Activated T-cell treated with anti-CD3 and anti-CD28 coated beads for 4 hours (primary cell): ENCODE results near the gene SUMO2.
"Not testable (repeated sequence)": the region's sequence is repeated elsewhere in the genome, so short reads cannot be mapped to it uniquely, and the experiment has no call there.

Experiments used
- DNase-seq: peaks from one replicate; pipeline ENCODE4 v3.0.0-alpha.2; 2020

The SUMO2 gene

GRCh38 chr17:75181608-75182318 lies 996 bp downstream of the SUMO2 start:
- DNase-seq = peak; percentile 29

GRCh38 chr17:75181110-75181509 lies 1.6 kb downstream of the SUMO2 start:
- no peak for DNase-seq

- DNase-seq = no peak
These were observed 4.3 kb downstream of the SUMO2 start for GRCh38 chr17:75178453-75178852.

- no peak for DNase-seq
These were observed 6.1 kb downstream of the SUMO2 start for GRCh38 chr17:75176625-75177024.

- no peak for DNase-seq
These were observed 7.8 kb downstream of the SUMO2 start for GRCh38 chr17:75174996-75175395.

GRCh38 chr17:75173526-75173925 lies 9.2 kb downstream of the SUMO2 start:
- no peak for DNase-seq

GRCh38 chr17:75168998-75169397 lies 13.8 kb downstream of the SUMO2 start:
- no peak for DNase-seq

GRCh38 chr17:75164606-75165005 lies 18.2 kb downstream of the SUMO2 start:
- not testable (repeated sequence) for DNase-seq

- no peak for DNase-seq
These were observed 19.7 kb downstream of the SUMO2 start for GRCh38 chr17:75163074-75163473.

GRCh38 chr17:75160211-75160610 lies 22.5 kb downstream of the SUMO2 start:
- no peak for DNase-seq

- no peak for DNase-seq
These were observed 23.3 kb downstream of the SUMO2 start for GRCh38 chr17:75159196-75160031.

GRCh38 chr17:75158480-75158879 lies 24.3 kb downstream of the SUMO2 start:
- DNase-seq = not testable (repeated sequence)

GRCh38 chr17:75155191-75155601 lies 27.6 kb downstream of the SUMO2 start:
- no peak for DNase-seq

- peak; percentile 95 for DNase-seq
These were observed 28.3 kb downstream of the SUMO2 start, which contains the start of gene JPT1 for GRCh38 chr17:75154195-75155106. TSS of gene JPT1 (minus strand) at chr17:75154512. CDS start at chr17:75154397, 115 bp downstream.

- no peak for DNase-seq
These were observed 29.0 kb downstream of the SUMO2 start for GRCh38 chr17:75153780-75154194.

GRCh38 chr17:75152922-75153779 lies 29.6 kb downstream of the SUMO2 start:
- DNase-seq = no peak

GRCh38 chr17:75152523-75152921 lies 30.2 kb downstream of the SUMO2 start:
- DNase-seq = no peak

- no peak for DNase-seq
These were observed 30.8 kb downstream of the SUMO2 start for GRCh38 chr17:75151930-75152329.

- no peak for DNase-seq
These were observed 34.7 kb downstream of the SUMO2 start for GRCh38 chr17:75147878-75148546.

- DNase-seq = no peak
These were observed 36.2 kb downstream of the SUMO2 start for GRCh38 chr17:75146592-75146991.

- no peak for DNase-seq
These were observed 37.8 kb downstream of the SUMO2 start for GRCh38 chr17:75144816-75145512.
